Astrocyte (in vitro differentiated cells and primary cell): ENCODE results near the gene LILRB5. TPM values are rescaled to one million over a fixed set of nuclear protein-coding genes. Genes with fewer than 3 reads are reported as not detected.
"Not testable (repeated sequence)": the region's sequence is repeated elsewhere in the genome, so short reads cannot be mapped to it uniquely, and the experiment has no call there.

ENCODE experiments used
- DNase-seq: peaks from one replicate; pipeline ENCODE4 v3.0.0-alpha.2; 2010; ENCODE audit warnings: low read depth
- FAIRE-seq: peaks from 2 replicates; lab custom pipeline; 2011; peaks lifted over from hg19 to GRCh38; lab: Jason Lieb, UNC
- H2AFZ ChIP-seq: 2 replicates; pipeline ENCODE4 v1.6.0; 2012; ENCODE audit warnings: low read depth, low read length, inconsistent platforms
- H3K27ac ChIP-seq: 2 replicates; pipeline ENCODE4 v1.5.1; 2011; ENCODE audit warnings: low read depth, low read length, inconsistent platforms
- H3K27me3 ChIP-seq: 2 replicates; pipeline ENCODE4 v1.6.0; 2011; ENCODE audit warnings: low read length, inconsistent platforms; ENCODE audit not compliant: insufficient read depth
- H3K36me3 ChIP-seq: 2 replicates; pipeline ENCODE4 v1.5.1; 2011; ENCODE audit warnings: low read length, inconsistent platforms; ENCODE audit not compliant: insufficient read depth
- H3K4me1 ChIP-seq: 2 replicates; pipeline ENCODE4 v1.5.1; 2011; ENCODE audit warnings: low read length, inconsistent platforms; ENCODE audit not compliant: insufficient read depth
- H3K4me2 ChIP-seq: 2 replicates; pipeline ENCODE4 v1.6.0; 2012; ENCODE audit warnings: low read length, inconsistent platforms
- H3K4me3 ChIP-seq: 2 replicates; pipeline ENCODE4 v1.5.1; 2011; ENCODE audit warnings: low read depth, mild to moderate bottlenecking, low read length, inconsistent platforms; ENCODE audit not compliant: insufficient read depth
- H3K79me2 ChIP-seq: 2 replicates; pipeline ENCODE4 v1.6.0; 2012; ENCODE audit warnings: mild to moderate bottlenecking, low read length, inconsistent platforms; ENCODE audit not compliant: insufficient read depth
- H3K9ac ChIP-seq: 2 replicates; pipeline ENCODE4 v1.6.0; 2012; ENCODE audit warnings: mild to moderate bottlenecking, low read length, inconsistent platforms
- H3K9me3 ChIP-seq: 2 replicates; pipeline ENCODE4 v1.5.1; 2012; ENCODE audit warnings: low read depth, mild to moderate bottlenecking, low read length, inconsistent platforms; ENCODE audit not compliant: insufficient read depth
- H4K20me1 ChIP-seq: 2 replicates; pipeline ENCODE4 v1.6.0; 2012; ENCODE audit warnings: low read length, inconsistent platforms; ENCODE audit not compliant: insufficient read depth
- H3K27ac Mint-ChIP-seq: one replicate; pipeline ENCODE4 v1.8.0; 2021; ENCODE audit warnings: mild to moderate bottlenecking, mixed read lengths; ENCODE audit not compliant: unreplicated experiment
- H3K27me3 Mint-ChIP-seq: one replicate; pipeline ENCODE4 v1.8.0; 2021; ENCODE audit warnings: low read depth, mixed read lengths; ENCODE audit not compliant: unreplicated experiment
- H3K36me3 Mint-ChIP-seq: one replicate; pipeline ENCODE4 v1.8.0; 2021; ENCODE audit warnings: low read depth, mixed read lengths; ENCODE audit not compliant: unreplicated experiment
- H3K4me1 Mint-ChIP-seq: one replicate; pipeline ENCODE4 v1.8.0; 2021; ENCODE audit warnings: low read depth, mixed read lengths; ENCODE audit not compliant: unreplicated experiment
- H3K4me3 Mint-ChIP-seq: one replicate; pipeline ENCODE4 v1.8.0; 2021; ENCODE audit warnings: mild to moderate bottlenecking, moderate library complexity, mixed read lengths; ENCODE audit not compliant: unreplicated experiment
- H3K9me3 Mint-ChIP-seq: one replicate; pipeline ENCODE4 v1.8.0; 2021; ENCODE audit warnings: mild to moderate bottlenecking, mixed read lengths; ENCODE audit not compliant: unreplicated experiment
- EZH2 ChIP-seq: IDR thresholded peaks from 2 replicates; pipeline ENCODE4 v1.6.1; 2012; ENCODE audit warnings: mild to moderate bottlenecking, low read length, inconsistent platforms; ENCODE audit not compliant: insufficient read depth
- total RNA-seq: library from RNA; stranded (reverse); gene quantifications from 2 replicates; pipeline ENCODE4 v1.2.1, GENCODE V29; 2021
- TF ChIP-seq, protein P1 (sequence below): IDR thresholded peaks from 2 replicates; pipeline ENCODE4 v1.5.1; 2011; ENCODE audit warnings: low read depth, mild to moderate bottlenecking, inconsistent platforms, low read length, moderate library complexity; ENCODE audit not compliant: insufficient read depth

Gene LILRB5
- total RNA-seq, 1 donor from 2014 or later: not detected

DNA sequence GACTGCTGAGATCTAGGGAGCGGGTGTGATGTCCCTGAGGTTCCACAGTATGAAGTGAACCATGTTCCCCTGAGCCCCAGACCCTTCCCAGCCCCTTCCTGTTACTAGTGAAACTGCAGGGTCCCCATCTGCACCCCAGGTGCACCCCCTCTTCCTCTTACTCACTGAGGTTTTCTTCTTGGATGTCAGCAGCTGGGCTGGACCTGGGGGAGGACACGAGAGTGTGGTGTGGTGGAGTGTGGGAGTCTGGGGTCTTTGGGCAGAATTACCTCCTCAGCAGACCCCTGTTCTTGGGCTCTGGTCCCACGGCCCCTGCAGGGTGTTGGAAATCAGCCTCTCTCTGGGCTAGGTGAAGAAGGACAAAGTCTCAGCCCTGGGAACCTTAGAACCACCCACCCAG, 11.1 kb downstream of the LILRB5 start:
- Histone ChIP-seq H3K9ac (no peak overlapping the region), H3K4me2 (no peak overlapping the region), H3K27me3 (no peaks in the 10 kb centered on the region), H3K79me2 (no peaks in the 10 kb centered on the region), H3K9me3 (no peaks in the 10 kb centered on the region), H3K4me1 (no peaks in the 10 kb centered on the region), H3K4me3 (no peak overlapping the region), H2AFZ (no peak overlapping the region), H4K20me1 (no peaks in the 10 kb centered on the region), H3K36me3 (no peaks in the 10 kb centered on the region), H3K27ac (no peak overlapping the region)
- no peak overlapping the region for H3K27ac Mint-ChIP-seq
- H3K9me3 Mint-ChIP-seq: peaks cover 3% of the 10 kb centered on the region
- peaks cover 9% of the 10 kb centered on the region for H3K4me1 Mint-ChIP-seq
- TF ChIP-seq, protein P1, sequence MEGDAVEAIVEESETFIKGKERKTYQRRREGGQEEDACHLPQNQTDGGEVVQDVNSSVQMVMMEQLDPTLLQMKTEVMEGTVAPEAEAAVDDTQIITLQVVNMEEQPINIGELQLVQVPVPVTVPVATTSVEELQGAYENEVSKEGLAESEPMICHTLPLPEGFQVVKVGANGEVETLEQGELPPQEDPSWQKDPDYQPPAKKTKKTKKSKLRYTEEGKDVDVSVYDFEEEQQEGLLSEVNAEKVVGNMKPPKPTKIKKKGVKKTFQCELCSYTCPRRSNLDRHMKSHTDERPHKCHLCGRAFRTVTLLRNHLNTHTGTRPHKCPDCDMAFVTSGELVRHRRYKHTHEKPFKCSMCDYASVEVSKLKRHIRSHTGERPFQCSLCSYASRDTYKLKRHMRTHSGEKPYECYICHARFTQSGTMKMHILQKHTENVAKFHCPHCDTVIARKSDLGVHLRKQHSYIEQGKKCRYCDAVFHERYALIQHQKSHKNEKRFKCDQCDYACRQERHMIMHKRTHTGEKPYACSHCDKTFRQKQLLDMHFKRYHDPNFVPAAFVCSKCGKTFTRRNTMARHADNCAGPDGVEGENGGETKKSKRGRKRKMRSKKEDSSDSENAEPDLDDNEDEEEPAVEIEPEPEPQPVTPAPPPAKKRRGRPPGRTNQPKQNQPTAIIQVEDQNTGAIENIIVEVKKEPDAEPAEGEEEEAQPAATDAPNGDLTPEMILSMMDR: no peak
- TF ChIP-seq EZH2: no peak
- H3K36me3 Mint-ChIP-seq: no peaks in the 10 kb centered on the region
- peaks cover 3% of the 10 kb centered on the region for H3K27me3 Mint-ChIP-seq
- DNase-seq (no peak), FAIRE-seq (no peak)
- no peak overlapping the region for H3K4me3 Mint-ChIP-seq

DNA sequence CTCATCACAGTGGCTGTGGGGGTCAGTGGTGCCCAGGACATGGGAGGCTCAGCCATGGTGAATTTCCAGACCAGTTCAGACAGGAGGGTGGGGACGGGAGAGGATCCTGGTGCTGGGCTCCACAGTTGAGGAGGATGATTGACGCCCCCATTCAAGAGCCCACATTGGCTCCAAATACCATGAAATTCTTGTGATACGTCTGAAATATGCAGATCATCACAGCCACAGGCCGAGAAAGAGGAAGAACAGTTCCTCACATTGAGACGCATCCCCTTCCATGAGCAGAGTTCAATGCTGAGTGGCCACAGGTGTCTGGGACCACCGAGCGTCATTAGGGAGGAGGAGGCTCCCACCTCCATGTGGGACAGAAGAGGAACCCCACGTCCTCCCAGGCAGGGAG, 13.3 kb downstream of the LILRB5 start:
- not testable (repeated sequence) for H3K4me3 Mint-ChIP-seq, H2AFZ ChIP-seq, H3K4me1 Mint-ChIP-seq, H3K36me3 ChIP-seq, H3K27ac ChIP-seq, H3K36me3 Mint-ChIP-seq, H3K4me1 ChIP-seq, H4K20me1 ChIP-seq, H3K4me2 ChIP-seq, H3K27ac Mint-ChIP-seq, H3K4me3 ChIP-seq, H3K9ac ChIP-seq, H3K79me2 ChIP-seq, H3K27me3 ChIP-seq, H3K9me3 ChIP-seq, H3K9me3 Mint-ChIP-seq, DNase-seq, FAIRE-seq
- H3K27me3 Mint-ChIP-seq: peaks cover 11% of the 10 kb centered on the region

DNA sequence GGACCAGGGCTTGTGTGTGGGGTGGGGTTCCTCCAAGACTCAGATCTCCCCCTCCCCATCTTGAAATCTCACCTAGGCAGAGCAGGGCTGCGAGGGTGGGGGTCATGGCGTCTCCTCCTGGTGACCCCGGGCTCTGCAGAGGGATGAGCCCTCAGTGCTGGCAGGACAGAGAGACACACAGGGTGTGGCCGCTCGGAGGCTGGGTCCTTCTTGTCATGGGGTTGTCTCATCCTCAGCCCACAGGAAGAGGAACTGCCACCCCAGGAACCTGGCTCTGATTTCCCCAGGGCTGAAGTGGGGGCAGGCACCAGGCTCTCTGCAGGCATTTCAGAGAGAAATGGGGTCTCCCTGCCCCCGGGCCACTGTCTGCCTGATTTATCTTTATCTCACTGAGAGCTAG, 14.4 kb downstream of the LILRB5 start, which contains the start of gene LILRA6:
LILRA6 (minus strand) TSS at position 145 of the 400 bp plus-strand sequence.
- H3K27ac ChIP-seq, H3K9me3 Mint-ChIP-seq, DNase-seq, H3K4me1 Mint-ChIP-seq, H3K36me3 Mint-ChIP-seq, H3K4me3 ChIP-seq, H3K4me3 Mint-ChIP-seq, H3K27ac Mint-ChIP-seq, H3K9me3 ChIP-seq, H3K4me2 ChIP-seq, H2AFZ ChIP-seq, H3K79me2 ChIP-seq, H3K36me3 ChIP-seq, H4K20me1 ChIP-seq, H3K9ac ChIP-seq, FAIRE-seq, H3K27me3 ChIP-seq, H3K4me1 ChIP-seq: not testable (repeated sequence)
- H3K27me3 Mint-ChIP-seq: peaks cover 22% of the 10 kb centered on the region

DNA sequence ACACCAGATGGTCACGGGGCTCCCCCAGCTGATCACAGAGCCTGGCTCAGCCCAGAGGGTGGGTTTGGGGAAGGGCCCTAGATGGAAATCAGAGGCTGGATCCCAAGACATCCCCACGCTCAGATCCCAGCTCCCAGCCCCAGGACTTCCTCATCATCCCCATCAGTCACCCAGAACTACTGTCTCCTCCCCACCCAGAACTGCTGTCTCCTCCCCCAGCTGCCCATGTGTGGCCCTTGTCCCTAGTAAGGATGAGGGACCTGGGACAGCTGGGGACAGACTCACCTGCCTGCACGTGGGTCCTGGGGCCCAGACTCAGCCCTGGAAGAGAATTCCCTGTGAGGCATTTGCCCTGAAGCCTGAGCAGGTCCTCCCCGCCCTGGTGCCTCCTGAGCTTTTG, 14.8 kb downstream of the LILRB5 start:
- not testable (repeated sequence) for H3K36me3 Mint-ChIP-seq, H3K27ac Mint-ChIP-seq, DNase-seq

DNA sequence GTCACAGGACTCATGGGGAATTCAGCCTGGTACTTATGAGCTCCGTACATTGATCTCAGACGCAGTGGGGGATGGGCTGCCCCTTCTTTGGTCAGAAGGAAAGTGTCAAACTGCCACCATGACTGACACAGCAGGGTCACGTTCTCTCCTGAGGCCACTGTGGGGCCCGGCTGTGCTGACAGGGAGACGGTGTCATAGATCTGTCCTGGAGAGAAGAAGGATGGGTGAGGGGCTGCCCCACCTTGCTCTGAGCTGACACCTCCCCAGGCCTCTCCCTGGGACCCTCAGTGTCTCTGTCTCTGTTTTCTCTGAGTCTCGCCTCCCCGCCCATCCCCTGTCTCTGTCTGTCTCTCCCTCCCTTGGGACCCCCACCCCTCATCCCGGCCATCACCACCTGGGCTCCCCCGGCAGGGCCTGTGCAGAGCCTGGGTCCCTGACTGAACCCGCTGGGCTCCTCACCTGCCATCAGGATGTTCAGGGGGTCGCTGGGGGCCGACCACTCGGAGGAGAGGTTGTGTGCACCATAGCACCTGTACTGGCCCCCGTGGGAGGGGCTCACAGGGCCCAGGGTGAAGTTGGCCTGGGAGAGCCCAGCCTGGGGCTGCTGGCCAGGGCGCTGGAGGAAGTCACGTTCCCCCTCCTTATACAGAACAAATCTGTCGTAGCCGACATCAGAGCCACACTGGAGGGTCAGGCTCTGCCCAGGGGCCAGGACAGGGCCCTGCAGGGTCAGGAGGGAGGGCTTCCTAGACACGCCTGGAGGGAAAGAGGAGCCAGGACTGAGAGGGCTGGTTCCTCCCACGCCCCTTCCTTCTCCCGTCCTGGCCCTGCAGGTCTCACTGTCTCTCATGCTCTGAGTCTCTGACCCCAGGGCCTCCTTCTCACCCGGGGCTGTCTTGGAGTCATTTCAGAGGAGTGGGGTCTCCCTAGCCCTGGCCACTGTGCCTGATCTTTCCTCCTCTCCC, 16.4 kb downstream of the LILRB5 start:
- H3K27me3 ChIP-seq, FAIRE-seq, H3K4me1 ChIP-seq, H3K9me3 Mint-ChIP-seq, H2AFZ ChIP-seq, H3K9me3 ChIP-seq, H3K9ac ChIP-seq, H4K20me1 ChIP-seq, H3K4me3 ChIP-seq, H3K27ac Mint-ChIP-seq, H3K4me3 Mint-ChIP-seq, H3K27ac ChIP-seq, H3K4me1 Mint-ChIP-seq, H3K36me3 Mint-ChIP-seq, DNase-seq, H3K79me2 ChIP-seq, H3K4me2 ChIP-seq, H3K36me3 ChIP-seq: not testable (repeated sequence)
- peaks cover 31% of the 10 kb centered on the region for H3K27me3 Mint-ChIP-seq

More for the DNA sequence above, 14.8 kb downstream of the LILRB5 start:
- peaks cover 23% of the 10 kb centered on the region for H3K27me3 Mint-ChIP-seq
- not testable (repeated sequence) for H3K9me3 ChIP-seq, H3K4me3 Mint-ChIP-seq, H3K27me3 ChIP-seq, H4K20me1 ChIP-seq, FAIRE-seq, H3K27ac ChIP-seq, H3K4me3 ChIP-seq, H3K9ac ChIP-seq, H3K4me1 Mint-ChIP-seq, H3K4me2 ChIP-seq, H3K4me1 ChIP-seq, H3K36me3 ChIP-seq, H3K9me3 Mint-ChIP-seq, H3K79me2 ChIP-seq, H2AFZ ChIP-seq
